ENCODE measurements around the gene KCNQ1. TPM values are rescaled to one million over a fixed set of nuclear protein-coding genes. Genes with fewer than 3 reads are reported as not detected.

Gene KCNQ1
- polyA plus RNA-seq, 5 donors: 6.2 to 11.5 (median 8.5) TPM

GRCh38 chr11:2833716-2834502 is 389.1 kb downstream of the KCNQ1 start:
- no peak for DNase-seq

- DNase-seq: no peak
These were observed 389.9 kb downstream of the KCNQ1 start for GRCh38 chr11:2834503-2835273.

GRCh38 chr11:2835296-2835695 is 390.5 kb downstream of the KCNQ1 start:
- DNase-seq: no peak

- DNase-seq: no peak
These were observed 390.9 kb downstream of the KCNQ1 start for GRCh38 chr11:2835751-2836150.

GRCh38 chr11:2836315-2837095 is 391.7 kb downstream of the KCNQ1 start:
- DNase-seq: peak in 1 of 2 donors; percentile 64

GRCh38 chr11:2837096-2837601 is 392.3 kb downstream of the KCNQ1 start:
- peak; percentile 90 to 91 for DNase-seq

- no peak for DNase-seq
These were observed 392.8 kb downstream of the KCNQ1 start for GRCh38 chr11:2837651-2838050.

GRCh38 chr11:2838091-2838490 is 393.3 kb downstream of the KCNQ1 start:
- no peak for DNase-seq

GRCh38 chr11:2838676-2839294 is 394.0 kb downstream of the KCNQ1 start:
- DNase-seq: no peak

GRCh38 chr11:2839395-2839943 is 394.7 kb downstream of the KCNQ1 start:
- DNase-seq: no peak

GRCh38 chr11:2841411-2842190 is 396.8 kb downstream of the KCNQ1 start:
- DNase-seq: no peak

GRCh38 chr11:2842876-2843275 is 398.1 kb downstream of the KCNQ1 start:
- DNase-seq: no peak

- no peak for DNase-seq
These were observed 398.7 kb downstream of the KCNQ1 start for GRCh38 chr11:2843551-2843950.

- DNase-seq: no peak
These were observed 399.5 kb downstream of the KCNQ1 start for GRCh38 chr11:2844116-2844842.

- DNase-seq: no peak
These were observed 400.2 kb downstream of the KCNQ1 start for GRCh38 chr11:2844996-2845395.

GRCh38 chr11:2846056-2846455 is 401.2 kb downstream of the KCNQ1 start:
- no peak for DNase-seq

- DNase-seq: no peak
These were observed 401.7 kb downstream of the KCNQ1 start for GRCh38 chr11:2846470-2846869.

- DNase-seq: no peak
These were observed 402.8 kb downstream of the KCNQ1 start for GRCh38 chr11:2847561-2847960.

GRCh38 chr11:2848497-2848896 is 403.7 kb downstream of the KCNQ1 start:
- no peak for DNase-seq

Data from right lung (tissue), 5 donors.